ENCODE results near the gene MEGF11.

MEGF11 gene

DNA sequence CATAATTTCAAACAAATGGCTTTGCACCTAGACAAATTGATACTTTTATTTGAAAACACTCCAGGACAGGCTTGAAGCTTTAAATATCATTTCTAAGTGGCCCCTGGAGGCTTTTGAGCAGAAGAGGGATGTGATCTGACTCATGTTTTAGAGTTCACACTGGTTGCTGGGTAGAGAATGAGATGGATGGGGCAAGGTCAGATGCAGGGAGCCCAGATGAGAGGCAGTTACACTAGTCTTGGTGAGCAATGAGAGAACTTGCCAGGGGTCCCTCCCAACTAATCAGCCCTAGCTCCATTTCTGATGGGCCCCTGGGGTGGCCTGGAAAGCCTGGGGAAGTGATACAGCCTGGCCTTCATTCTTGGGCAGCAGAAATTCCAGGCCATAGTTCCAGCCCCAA is 190.4 kb downstream of the MEGF11 start:
- no peaks in the 10 kb centered on the region for H3K27me3 ChIP-seq (ENCODE audit: control insufficient read depth in 1 of 2, insufficient read depth in 2 of 2, low read length in 2 of 2)
- H3K4me3 ChIP-seq (ENCODE audit: low read depth in 1 of 2, low read length in 2 of 2), result no peak overlapping the region
- H3K9me3 ChIP-seq (ENCODE audit: control insufficient read depth in 1 of 2, low read length in 2 of 2), result peaks cover 0 to 2% of the 10 kb centered on the region in 2 donors
- no peak overlapping the region for H3K9ac ChIP-seq (ENCODE audit: low read depth in 1 of 2, low read length in 2 of 2)
- H3K36me3 ChIP-seq (ENCODE audit: control insufficient read depth in 1 of 2, insufficient read depth in 2 of 2, low read length in 2 of 2), result no peaks in the 10 kb centered on the region
- H3K27ac ChIP-seq (ENCODE audit: low read depth, low read length), result no peak overlapping the region
- no peaks in the 10 kb centered on the region for H3K4me1 ChIP-seq (ENCODE audit: control insufficient read depth in 1 of 2, insufficient read depth in 2 of 2, low read length in 2 of 2)

DNA sequence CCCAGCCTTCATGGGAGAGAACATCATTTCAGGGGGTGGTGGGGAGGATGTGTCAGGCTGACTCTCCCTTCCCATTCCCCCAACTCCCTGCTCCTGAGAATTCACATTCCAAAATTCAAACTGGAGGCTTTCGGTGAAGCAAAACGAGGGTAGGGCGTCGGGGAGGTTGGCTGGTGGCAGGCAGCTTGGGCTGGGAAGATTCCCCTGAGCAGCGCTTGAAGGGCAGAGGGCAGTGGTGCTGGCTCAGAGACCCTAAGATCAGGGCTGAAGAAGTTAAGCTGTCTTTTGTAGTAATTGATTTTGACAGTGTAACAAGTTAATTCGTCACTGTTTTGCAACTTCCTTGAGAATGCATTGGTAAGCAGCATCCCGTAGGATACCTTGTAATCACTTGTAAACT is 196.5 kb downstream of the MEGF11 start:
- H3K27ac ChIP-seq (ENCODE audit: low read depth, low read length), result no peak overlapping the region
- no peaks in the 10 kb centered on the region for H3K36me3 ChIP-seq (ENCODE audit: control insufficient read depth in 1 of 2, insufficient read depth in 2 of 2, low read length in 2 of 2)
- H3K4me1 ChIP-seq (ENCODE audit: control insufficient read depth in 1 of 2, insufficient read depth in 2 of 2, low read length in 2 of 2), result no peaks in the 10 kb centered on the region
- no peaks in the 10 kb centered on the region for H3K9me3 ChIP-seq (ENCODE audit: control insufficient read depth in 1 of 2, low read length in 2 of 2)
- H3K9ac ChIP-seq (ENCODE audit: low read depth in 1 of 2, low read length in 2 of 2), result no peak overlapping the region
- no peaks in the 10 kb centered on the region for H3K27me3 ChIP-seq (ENCODE audit: control insufficient read depth in 1 of 2, insufficient read depth in 2 of 2, low read length in 2 of 2)
- H3K4me3 ChIP-seq (ENCODE audit: low read depth in 1 of 2, low read length in 2 of 2), result no peak overlapping the region

DNA sequence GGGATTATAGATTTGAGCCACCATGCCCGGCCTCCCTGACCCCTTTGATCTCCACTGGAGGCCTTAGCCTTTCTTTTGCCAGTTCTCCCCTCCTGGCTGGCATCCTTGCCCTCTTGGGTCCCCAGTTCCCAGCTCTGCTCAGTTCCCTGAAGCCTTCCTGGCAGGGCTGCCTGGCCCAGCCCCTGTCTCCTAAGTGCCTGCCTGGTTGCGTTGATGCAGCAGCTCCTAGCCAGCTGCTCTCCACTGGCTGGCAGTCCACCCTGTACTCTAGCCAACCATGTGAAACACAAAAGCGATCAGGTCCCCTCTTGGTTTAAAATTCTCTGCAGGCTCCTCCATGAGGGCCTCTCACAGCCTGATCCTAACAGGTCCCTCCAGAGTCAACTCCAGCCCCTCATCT is 199.6 kb downstream of the MEGF11 start:
- Histone ChIP-seq H3K4me3 (ENCODE audit: low read depth in 1 of 2, low read length in 2 of 2) (no peak overlapping the region), H3K4me1 (ENCODE audit: control insufficient read depth in 1 of 2, insufficient read depth in 2 of 2, low read length in 2 of 2) (no peaks in the 10 kb centered on the region), H3K9ac (ENCODE audit: low read depth in 1 of 2, low read length in 2 of 2) (no peak overlapping the region), H3K27me3 (ENCODE audit: control insufficient read depth in 1 of 2, insufficient read depth in 2 of 2, low read length in 2 of 2) (no peaks in the 10 kb centered on the region), H3K36me3 (ENCODE audit: control insufficient read depth in 1 of 2, insufficient read depth in 2 of 2, low read length in 2 of 2) (no peaks in the 10 kb centered on the region), H3K27ac (ENCODE audit: low read depth, low read length) (no peak overlapping the region), H3K9me3 (ENCODE audit: control insufficient read depth in 1 of 2, low read length in 2 of 2) (no peaks in the 10 kb centered on the region)

DNA sequence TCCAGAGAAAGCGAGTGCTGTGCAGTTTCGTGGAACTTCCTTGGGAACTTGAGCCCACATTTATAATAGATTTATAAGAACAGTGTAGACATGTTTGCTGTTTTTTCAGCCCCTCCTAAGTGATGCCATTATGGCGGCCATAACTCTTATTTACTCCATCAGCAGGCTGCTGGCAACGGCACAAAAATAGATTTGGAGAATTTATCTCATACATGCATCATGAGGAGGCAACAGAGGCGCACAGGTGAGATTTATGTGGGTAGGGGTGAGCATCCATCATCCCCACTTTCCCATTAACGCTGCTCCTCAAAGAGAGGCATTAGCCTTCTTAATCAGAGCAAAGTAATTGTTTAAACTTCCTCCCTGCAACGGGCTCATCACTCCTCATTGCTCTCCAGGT is 201.7 kb downstream of the MEGF11 start:
- Histone ChIP-seq H3K36me3 (ENCODE audit: control insufficient read depth in 1 of 2, insufficient read depth in 2 of 2, low read length in 2 of 2) (no peaks in the 10 kb centered on the region), H3K4me1 (ENCODE audit: control insufficient read depth in 1 of 2, insufficient read depth in 2 of 2, low read length in 2 of 2) (no peaks in the 10 kb centered on the region), H3K27me3 (ENCODE audit: control insufficient read depth in 1 of 2, insufficient read depth in 2 of 2, low read length in 2 of 2) (no peaks in the 10 kb centered on the region), H3K9me3 (ENCODE audit: control insufficient read depth in 1 of 2, low read length in 2 of 2) (no peaks in the 10 kb centered on the region), H3K9ac (ENCODE audit: low read depth in 1 of 2, low read length in 2 of 2) (no peak overlapping the region), H3K27ac (ENCODE audit: low read depth, low read length) (no peak overlapping the region), H3K4me3 (ENCODE audit: low read depth in 1 of 2, low read length in 2 of 2) (no peak overlapping the region)

DNA sequence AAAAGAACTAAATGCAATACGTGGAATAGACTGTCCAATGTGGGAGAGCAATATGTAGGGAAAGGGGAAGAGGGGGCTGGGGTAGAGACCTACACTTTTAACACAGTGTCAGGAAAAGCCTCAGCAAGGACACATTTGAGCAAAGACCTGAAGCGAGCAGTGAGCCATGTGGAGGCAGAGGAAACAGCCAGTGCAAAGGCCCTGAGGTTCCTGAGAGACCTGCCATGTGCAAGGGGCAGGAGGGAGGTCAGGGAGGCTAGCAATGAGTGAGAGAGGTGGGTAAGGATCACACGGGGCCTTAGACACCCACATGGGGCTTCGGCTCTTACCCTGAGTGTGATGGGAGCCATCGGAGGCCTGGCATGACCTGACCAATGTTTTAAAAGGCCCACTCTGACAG is 203.3 kb downstream of the MEGF11 start:
- Histone ChIP-seq H3K4me3 (ENCODE audit: low read depth in 1 of 2, low read length in 2 of 2) (no peak overlapping the region), H3K27me3 (ENCODE audit: control insufficient read depth in 1 of 2, insufficient read depth in 2 of 2, low read length in 2 of 2) (no peaks in the 10 kb centered on the region), H3K9ac (ENCODE audit: low read depth in 1 of 2, low read length in 2 of 2) (no peak overlapping the region), H3K9me3 (ENCODE audit: control insufficient read depth in 1 of 2, low read length in 2 of 2) (no peaks in the 10 kb centered on the region), H3K36me3 (ENCODE audit: control insufficient read depth in 1 of 2, insufficient read depth in 2 of 2, low read length in 2 of 2) (no peaks in the 10 kb centered on the region), H3K27ac (ENCODE audit: low read depth, low read length) (no peak overlapping the region), H3K4me1 (ENCODE audit: control insufficient read depth in 1 of 2, insufficient read depth in 2 of 2, low read length in 2 of 2) (no peaks in the 10 kb centered on the region)

DNA sequence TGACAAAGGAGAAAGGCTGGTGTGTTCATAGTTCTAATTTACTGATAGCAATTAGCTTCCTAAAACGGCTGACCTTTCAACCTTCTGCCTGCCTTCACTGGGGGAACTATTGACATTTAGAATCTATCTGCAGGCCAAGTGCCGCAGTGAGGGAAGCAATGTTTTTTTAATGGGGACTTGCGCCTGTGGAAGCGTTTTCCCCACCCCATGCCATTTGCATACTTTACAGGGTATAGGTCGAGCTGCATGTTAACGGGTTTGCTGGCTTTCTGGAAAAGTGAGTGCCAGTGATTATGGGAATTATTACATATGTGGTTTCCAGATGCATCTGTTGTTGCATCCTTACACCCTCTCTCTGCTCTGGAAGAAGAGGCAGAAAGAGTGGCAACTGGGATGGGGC is 204.2 kb downstream of the MEGF11 start:
- H3K9me3 ChIP-seq (ENCODE audit: control insufficient read depth in 1 of 2, low read length in 2 of 2), result no peaks in the 10 kb centered on the region
- no peak overlapping the region for H3K4me3 ChIP-seq (ENCODE audit: low read depth in 1 of 2, low read length in 2 of 2)
- H3K4me1 ChIP-seq (ENCODE audit: control insufficient read depth in 1 of 2, insufficient read depth in 2 of 2, low read length in 2 of 2), result no peaks in the 10 kb centered on the region
- H3K9ac ChIP-seq (ENCODE audit: low read depth in 1 of 2, low read length in 2 of 2), result no peak overlapping the region
- no peaks in the 10 kb centered on the region for H3K36me3 ChIP-seq (ENCODE audit: control insufficient read depth in 1 of 2, insufficient read depth in 2 of 2, low read length in 2 of 2)
- H3K27me3 ChIP-seq (ENCODE audit: control insufficient read depth in 1 of 2, insufficient read depth in 2 of 2, low read length in 2 of 2), result no peaks in the 10 kb centered on the region
- no peak overlapping the region for H3K27ac ChIP-seq (ENCODE audit: low read depth, low read length)

DNA sequence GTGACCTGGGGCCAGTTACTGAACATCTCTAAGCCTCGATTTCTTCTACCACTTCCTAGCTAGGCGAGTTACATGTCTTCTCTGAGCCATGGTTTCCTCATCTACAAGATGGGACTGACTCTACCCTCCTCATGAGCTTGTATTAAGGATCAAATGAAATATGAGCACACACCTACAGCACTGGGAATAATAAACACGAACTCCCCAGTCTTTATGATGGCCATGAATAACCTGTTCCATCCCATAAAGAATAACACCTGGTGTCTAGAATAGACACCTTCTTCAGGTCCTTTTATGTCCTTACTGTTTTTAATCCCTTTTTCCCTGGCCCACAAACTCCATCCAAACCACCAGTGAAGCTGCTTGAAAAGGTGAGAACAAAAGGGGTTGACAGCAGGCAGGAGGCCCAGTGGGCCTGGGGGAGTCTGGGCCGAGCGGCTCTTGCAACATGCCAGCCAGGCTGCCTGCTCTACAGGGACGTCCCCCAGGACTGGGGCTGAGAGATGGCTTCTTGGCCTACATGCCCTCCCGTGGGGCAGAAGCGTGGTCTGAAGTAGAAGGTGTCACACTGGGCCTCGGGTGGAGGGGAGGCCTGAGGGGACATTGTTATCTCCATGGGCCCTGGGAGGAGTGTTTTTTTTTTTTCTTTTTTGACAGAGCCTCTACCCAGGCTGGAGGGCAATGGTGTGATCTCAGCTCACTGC is 206.1 kb downstream of the MEGF11 start:
- Histone ChIP-seq H3K27ac (ENCODE audit: low read depth, low read length) (no peak overlapping the region), H3K9me3 (ENCODE audit: control insufficient read depth in 1 of 2, low read length in 2 of 2) (no peaks in the 10 kb centered on the region), H3K36me3 (ENCODE audit: control insufficient read depth in 1 of 2, insufficient read depth in 2 of 2, low read length in 2 of 2) (no peaks in the 10 kb centered on the region), H3K4me1 (ENCODE audit: control insufficient read depth in 1 of 2, insufficient read depth in 2 of 2, low read length in 2 of 2) (no peaks in the 10 kb centered on the region), H3K9ac (ENCODE audit: low read depth in 1 of 2, low read length in 2 of 2) (no peak overlapping the region), H3K27me3 (ENCODE audit: control insufficient read depth in 1 of 2, insufficient read depth in 2 of 2, low read length in 2 of 2) (no peaks in the 10 kb centered on the region), H3K4me3 (ENCODE audit: low read depth in 1 of 2, low read length in 2 of 2) (no peak overlapping the region)

DNA sequence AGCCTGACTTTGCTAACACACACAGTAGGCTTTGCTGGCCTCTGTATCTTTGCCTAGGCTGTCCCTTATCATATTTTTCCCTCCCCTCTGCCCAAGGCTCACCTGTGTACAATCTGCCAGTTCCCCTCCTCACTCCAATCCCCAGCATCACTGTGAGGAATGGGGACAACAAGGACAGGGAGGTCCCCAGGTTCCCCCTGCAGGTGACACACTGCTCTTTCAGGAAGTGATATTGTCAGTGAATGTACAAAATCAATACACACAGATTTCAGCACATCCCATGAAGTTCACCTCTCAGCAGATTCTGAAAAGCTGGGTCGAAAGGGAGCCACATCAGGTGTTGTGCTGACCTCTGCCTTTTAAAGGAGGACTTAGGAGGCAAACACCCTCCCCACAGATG is 206.8 kb downstream of the MEGF11 start:
- no peak overlapping the region for H3K4me3 ChIP-seq (ENCODE audit: low read depth in 1 of 2, low read length in 2 of 2)
- H3K9ac ChIP-seq (ENCODE audit: low read depth in 1 of 2, low read length in 2 of 2), result no peak overlapping the region
- H3K36me3 ChIP-seq (ENCODE audit: control insufficient read depth in 1 of 2, insufficient read depth in 2 of 2, low read length in 2 of 2), result no peaks in the 10 kb centered on the region
- H3K27ac ChIP-seq (ENCODE audit: low read depth, low read length), result no peak overlapping the region
- H3K4me1 ChIP-seq (ENCODE audit: control insufficient read depth in 1 of 2, insufficient read depth in 2 of 2, low read length in 2 of 2), result no peaks in the 10 kb centered on the region
- H3K27me3 ChIP-seq (ENCODE audit: control insufficient read depth in 1 of 2, insufficient read depth in 2 of 2, low read length in 2 of 2), result no peaks in the 10 kb centered on the region
- H3K9me3 ChIP-seq (ENCODE audit: control insufficient read depth in 1 of 2, low read length in 2 of 2), result no peaks in the 10 kb centered on the region

DNA sequence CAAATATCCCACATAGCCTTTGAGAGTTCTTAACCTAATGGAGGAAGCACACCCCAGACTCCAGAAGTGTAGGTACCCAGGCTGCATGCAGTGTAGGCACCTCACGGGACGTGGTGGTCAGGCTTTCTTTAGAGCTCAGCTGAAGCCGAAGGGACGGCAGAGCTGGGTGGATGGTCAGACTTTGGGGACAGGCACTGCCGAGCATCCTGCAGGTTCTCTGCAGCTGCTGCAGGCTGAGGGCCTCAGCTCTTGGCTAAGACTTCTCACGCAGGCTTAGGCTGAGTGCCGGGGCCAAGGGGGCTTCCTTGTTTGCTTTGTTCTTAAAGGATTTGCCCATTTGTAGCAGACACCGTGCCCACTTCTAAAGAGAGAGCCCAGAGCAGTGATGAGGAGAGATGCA is 207.2 kb downstream of the MEGF11 start:
- no peaks in the 10 kb centered on the region for H3K27me3 ChIP-seq (ENCODE audit: control insufficient read depth in 1 of 2, insufficient read depth in 2 of 2, low read length in 2 of 2)
- no peak overlapping the region for H3K27ac ChIP-seq (ENCODE audit: low read depth, low read length)
- no peaks in the 10 kb centered on the region for H3K4me1 ChIP-seq (ENCODE audit: control insufficient read depth in 1 of 2, insufficient read depth in 2 of 2, low read length in 2 of 2)
- no peaks in the 10 kb centered on the region for H3K9me3 ChIP-seq (ENCODE audit: control insufficient read depth in 1 of 2, low read length in 2 of 2)
- H3K4me3 ChIP-seq (ENCODE audit: low read depth in 1 of 2, low read length in 2 of 2), result no peak overlapping the region
- no peak overlapping the region for H3K9ac ChIP-seq (ENCODE audit: low read depth in 1 of 2, low read length in 2 of 2)
- H3K36me3 ChIP-seq (ENCODE audit: control insufficient read depth in 1 of 2, insufficient read depth in 2 of 2, low read length in 2 of 2), result no peaks in the 10 kb centered on the region

DNA sequence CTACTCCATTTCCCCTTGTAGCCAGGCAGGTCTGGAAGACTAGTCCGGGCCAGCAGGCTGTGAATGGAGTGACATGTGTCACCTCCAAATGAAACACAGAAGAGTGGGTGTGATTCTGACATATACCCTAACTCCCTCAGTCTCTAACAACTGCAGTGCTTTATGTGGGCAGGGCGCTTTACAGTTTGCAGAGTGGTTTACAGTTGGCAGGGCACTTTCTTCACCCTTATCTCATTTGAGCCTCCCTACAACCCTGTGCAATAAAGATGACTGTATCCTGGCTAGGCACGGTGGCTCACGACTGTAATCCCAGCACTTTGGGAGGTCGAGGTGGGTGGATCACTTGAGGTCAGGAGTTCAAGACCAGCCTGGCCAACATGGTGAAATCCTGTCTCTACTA is 208.0 kb downstream of the MEGF11 start:
- Histone ChIP-seq H3K4me3 (ENCODE audit: low read depth in 1 of 2, low read length in 2 of 2) (no peak overlapping the region), H3K9ac (ENCODE audit: low read depth in 1 of 2, low read length in 2 of 2) (no peak overlapping the region), H3K36me3 (ENCODE audit: control insufficient read depth in 1 of 2, insufficient read depth in 2 of 2, low read length in 2 of 2) (no peaks in the 10 kb centered on the region), H3K27me3 (ENCODE audit: control insufficient read depth in 1 of 2, insufficient read depth in 2 of 2, low read length in 2 of 2) (peaks cover 0 to 2% of the 10 kb centered on the region in 2 donors), H3K27ac (ENCODE audit: low read depth, low read length) (no peak overlapping the region), H3K4me1 (ENCODE audit: control insufficient read depth in 1 of 2, insufficient read depth in 2 of 2, low read length in 2 of 2) (no peaks in the 10 kb centered on the region), H3K9me3 (ENCODE audit: control insufficient read depth in 1 of 2, low read length in 2 of 2) (no peaks in the 10 kb centered on the region)

DNA sequence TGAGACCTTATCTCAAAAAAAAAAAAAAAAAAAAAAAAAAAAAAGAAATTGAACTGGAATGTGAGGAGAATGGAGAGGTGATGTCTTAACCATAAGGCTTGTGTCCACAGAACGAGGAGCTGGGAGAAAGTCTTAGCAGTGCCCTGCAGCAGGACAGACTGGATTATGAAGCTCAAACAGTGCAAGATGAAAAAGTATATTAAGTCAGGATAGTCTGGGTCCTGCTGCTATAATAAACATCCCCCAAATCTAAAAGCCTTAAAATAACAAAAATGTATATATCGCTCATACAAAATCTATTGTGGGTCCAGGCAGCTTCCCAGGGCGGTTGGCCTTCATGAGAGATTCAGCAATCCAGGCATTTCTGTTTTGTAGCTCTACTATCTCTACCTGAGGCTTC is 208.7 kb downstream of the MEGF11 start:
- H3K9me3 ChIP-seq (ENCODE audit: control insufficient read depth in 1 of 2, low read length in 2 of 2), result no peaks in the 10 kb centered on the region
- no peaks in the 10 kb centered on the region for H3K36me3 ChIP-seq (ENCODE audit: control insufficient read depth in 1 of 2, insufficient read depth in 2 of 2, low read length in 2 of 2)
- no peaks in the 10 kb centered on the region for H3K4me1 ChIP-seq (ENCODE audit: control insufficient read depth in 1 of 2, insufficient read depth in 2 of 2, low read length in 2 of 2)
- no peak overlapping the region for H3K9ac ChIP-seq (ENCODE audit: low read depth in 1 of 2, low read length in 2 of 2)
- H3K4me3 ChIP-seq (ENCODE audit: low read depth in 1 of 2, low read length in 2 of 2), result no peak overlapping the region
- peaks cover 0 to 7% of the 10 kb centered on the region in 2 donors for H3K27me3 ChIP-seq (ENCODE audit: control insufficient read depth in 1 of 2, insufficient read depth in 2 of 2, low read length in 2 of 2)
- no peak overlapping the region for H3K27ac ChIP-seq (ENCODE audit: low read depth, low read length)
